Endothelial cell of umbilical vein (primary cell): ENCODE results near the gene UNC119. TPM values are rescaled to one million over a fixed set of nuclear protein-coding genes. Genes with fewer than 3 reads are reported as not detected.
A peak's percentile ranks its signal among the peaks of the same experiment; 100 is the strongest.

Source experiments
- BruUV-seq: library from RNA; stranded (reverse); fragments of 400-500 nt; replicated peaks from 2 replicates; lab custom pipeline; 2021; lab: Mats Ljungman, UMichigan
- CTCF ChIA-PET: fragments of 300-600, 350-600 bp; sonication (Branson Sonifier 250); formaldehyde crosslinking; loops from one replicate; lab custom pipeline; 2021; ENCODE audit warnings: antibody characterized with exemption, inconsistent platforms; lab: Charles Lee
- POLR2A ChIA-PET: fragments of 300-600, 350-600 bp; sonication (Branson Sonifier 250); formaldehyde crosslinking; loops from one replicate; lab custom pipeline; 2021; ENCODE audit warnings: antibody characterized with exemption, inconsistent platforms; lab: Charles Lee
- DNase-seq: peaks from one replicate; pipeline ENCODE4 v3.0.0-alpha.2; 2011; ENCODE audit warnings: low read depth, low spot score
- FAIRE-seq: peaks from 2 replicates; lab custom pipeline; 2011; peaks lifted over from hg19 to GRCh38; lab: Jason Lieb, UNC
- H2AFZ ChIP-seq: 2 replicates; pipeline ENCODE4 v1.6.0; 2012; ENCODE audit warnings: low read depth, low read length, control low read depth, inconsistent platforms
- H3K27ac ChIP-seq: 2 replicates; pipeline ENCODE4 v1.5.1; 2011; ENCODE audit warnings: low read depth, mild to moderate bottlenecking, control low read depth, low read length, moderate library complexity; ENCODE audit not compliant: insufficient read depth
- H3K27me3 ChIP-seq, 2 experiments: 2 replicates each; pipeline versions ENCODE4 v1.6.0 to v1.6.1; 2011; ENCODE audit warnings: low read length in 2 of 2, mixed read lengths in 1 of 2; ENCODE audit not compliant: control insufficient read depth in 2 of 2, insufficient read depth in 2 of 2
- H3K36me3 ChIP-seq, 2 experiments: 2 replicates in 1 of 2; 3 replicates in 1 of 2; pipeline ENCODE4 v1.5.1; 2011; ENCODE audit warnings: low read length in 2 of 2, mild to moderate bottlenecking in 1 of 2, moderate library complexity in 1 of 2; ENCODE audit not compliant: control insufficient read depth in 2 of 2, insufficient read depth in 2 of 2; ENCODE audit errors: extremely low read depth in 1 of 2
- H3K4me1 ChIP-seq: 3 replicates; pipeline ENCODE4 v1.5.1; 2011; ENCODE audit warnings: mild to moderate bottlenecking, low read length; ENCODE audit not compliant: control insufficient read depth, insufficient read depth; ENCODE audit errors: extremely low read depth
- H3K4me2 ChIP-seq: 2 replicates; pipeline ENCODE4 v1.6.1; 2011; ENCODE audit warnings: low read length, control low read depth, mixed read lengths; ENCODE audit not compliant: insufficient read depth
- H3K4me3 ChIP-seq, 3 experiments: fragments of 200-600 bp in 1 of 3; sonication (generic), shearing (Covaris generic) in 1 of 3; replicated peaks in 1 of 3; 2 replicates each; pipeline ENCODE4 v1.5.1; 2011 to 2016; ENCODE audit warnings: control low read depth in 3 of 3, low read length in 3 of 3, mild to moderate bottlenecking in 2 of 3, inconsistent platforms in 1 of 3, low read depth in 1 of 3, moderate library complexity in 1 of 3; ENCODE audit not compliant: insufficient read depth in 1 of 3
- H3K79me2 ChIP-seq: 2 replicates; pipeline ENCODE4 v1.6.0; 2012; ENCODE audit warnings: low read length, inconsistent platforms; ENCODE audit not compliant: control insufficient read depth, insufficient read depth
- H3K9ac ChIP-seq: replicated peaks from 2 replicates; pipeline ENCODE3; 2011; ENCODE audit warnings: low read length, control low read depth; ENCODE audit not compliant: insufficient read depth; ENCODE audit errors: extremely low read depth
- H3K9me1 ChIP-seq: replicated peaks from 3 replicates; pipeline ENCODE4 v1.6.0; 2011; ENCODE audit warnings: mild to moderate bottlenecking, low read length; ENCODE audit not compliant: control insufficient read depth, insufficient read depth; ENCODE audit errors: extremely low read depth
- H3K9me3 ChIP-seq: replicated peaks from 2 replicates; pipeline ENCODE4 v1.5.1; 2012; ENCODE audit warnings: low read length, inconsistent platforms; ENCODE audit not compliant: control insufficient read depth, insufficient read depth
- H4K20me1 ChIP-seq: replicated peaks from 2 replicates; pipeline ENCODE3; 2011; ENCODE audit warnings: mild to moderate bottlenecking, low read length; ENCODE audit not compliant: control insufficient read depth, insufficient read depth; ENCODE audit errors: extremely low read depth
- EZH2 ChIP-seq: IDR thresholded peaks from 2 replicates; pipeline ENCODE4 v1.6.1; 2012; ENCODE audit warnings: borderline replicate concordance, low read depth, mild to moderate bottlenecking, moderate library complexity, low read length, inconsistent platforms; ENCODE audit not compliant: severe bottlenecking
- FOS ChIP-seq: IDR thresholded peaks from 2 replicates; pipeline ENCODE4 v1.6.1; 2011; ENCODE audit warnings: mild to moderate bottlenecking, low read length, moderate library complexity, borderline replicate concordance; ENCODE audit not compliant: insufficient read depth
- GATA2 ChIP-seq: IDR thresholded peaks from 2 replicates; pipeline ENCODE4 v1.7.0; 2011; ENCODE audit warnings: low read depth, mild to moderate bottlenecking, moderate library complexity, mixed read lengths, low read length; ENCODE audit not compliant: insufficient read length, insufficient read depth
- JUN ChIP-seq: IDR thresholded peaks from 2 replicates; pipeline ENCODE4 v1.6.1; 2011; ENCODE audit warnings: borderline replicate concordance, low read depth; ENCODE audit not compliant: insufficient read length, insufficient read depth
- MYC ChIP-seq: IDR thresholded peaks from one replicate; pipeline ENCODE4 v1.6.1; 2011; ENCODE audit warnings: mild to moderate bottlenecking, low read depth, low read length
- POLR2A ChIP-seq: IDR thresholded peaks from 2 replicates; pipeline ENCODE4 v1.6.1; 2012; ENCODE audit warnings: low read depth, mild to moderate bottlenecking, control low read depth, low read length
- POLR2AphosphoS5 ChIP-seq: IDR thresholded peaks from 2 replicates; pipeline ENCODE4 v1.6.1; 2012; ENCODE audit warnings: low read depth, mild to moderate bottlenecking, control low read depth, low read length, moderate library complexity; ENCODE audit not compliant: insufficient read depth
- dilution Hi-C: fragments of 300-500 bp; cut with MboI; formaldehyde crosslinking; loops from one replicate; pipeline ENCODE4 v1.15.0; 2019; ENCODE audit warnings: low sequenced_read_pairs; ENCODE audit not compliant: extremely low pct_ligation_motif_present
- intact Hi-C: fragments of 100-400 bp; cut with micrococcal nuclease; formaldehyde crosslinking; loops from one replicate; pipeline ENCODE4 v1.10.0; 2022
- polyA plus RNA-seq, 4 experiments: library from polyadenylated mRNA; depleted of rRNA in 3 of 4; stranded (reverse) in 3 of 4; unstranded in 1 of 4; fragments of >200 nt; gene quantifications; 2 replicates each; pipeline versions ENCODE4 v1.2.1 to v1.2.3, GENCODE V29; 2011 to 2012; ENCODE audit warnings: missing spikeins in 1 of 4
- total RNA-seq: library from RNA; stranded (reverse); gene quantifications from 2 replicates; pipeline ENCODE4 v1.2.3, GENCODE V29; 2021
- TF ChIP-seq, protein P1 (sequence below): IDR thresholded peaks from 2 replicates; pipeline ENCODE4 v1.6.1; 2011; ENCODE audit not compliant: insufficient read depth, insufficient read length
- TF ChIP-seq, protein P2 (sequence below), 2 donors: IDR thresholded peaks; 1 replicate in 1 of 2; 2 replicates in 1 of 2; pipeline ENCODE4 v1.5.1; 2011; ENCODE audit warnings: low read length in 2 of 2, mild to moderate bottlenecking in 2 of 2, moderate library complexity in 2 of 2, control low read depth in 1 of 2, inconsistent platforms in 1 of 2, low read depth in 1 of 2; ENCODE audit not compliant: insufficient read depth in 1 of 2; ENCODE audit errors: extremely low read depth in 1 of 2

Gene UNC119
- total and polyA plus RNA-seq, 2 donors (not counting 3 experiments of a cell fraction or from before 2014, with no cell fraction given): 26.3 to 67.8 TPM

DNA sequence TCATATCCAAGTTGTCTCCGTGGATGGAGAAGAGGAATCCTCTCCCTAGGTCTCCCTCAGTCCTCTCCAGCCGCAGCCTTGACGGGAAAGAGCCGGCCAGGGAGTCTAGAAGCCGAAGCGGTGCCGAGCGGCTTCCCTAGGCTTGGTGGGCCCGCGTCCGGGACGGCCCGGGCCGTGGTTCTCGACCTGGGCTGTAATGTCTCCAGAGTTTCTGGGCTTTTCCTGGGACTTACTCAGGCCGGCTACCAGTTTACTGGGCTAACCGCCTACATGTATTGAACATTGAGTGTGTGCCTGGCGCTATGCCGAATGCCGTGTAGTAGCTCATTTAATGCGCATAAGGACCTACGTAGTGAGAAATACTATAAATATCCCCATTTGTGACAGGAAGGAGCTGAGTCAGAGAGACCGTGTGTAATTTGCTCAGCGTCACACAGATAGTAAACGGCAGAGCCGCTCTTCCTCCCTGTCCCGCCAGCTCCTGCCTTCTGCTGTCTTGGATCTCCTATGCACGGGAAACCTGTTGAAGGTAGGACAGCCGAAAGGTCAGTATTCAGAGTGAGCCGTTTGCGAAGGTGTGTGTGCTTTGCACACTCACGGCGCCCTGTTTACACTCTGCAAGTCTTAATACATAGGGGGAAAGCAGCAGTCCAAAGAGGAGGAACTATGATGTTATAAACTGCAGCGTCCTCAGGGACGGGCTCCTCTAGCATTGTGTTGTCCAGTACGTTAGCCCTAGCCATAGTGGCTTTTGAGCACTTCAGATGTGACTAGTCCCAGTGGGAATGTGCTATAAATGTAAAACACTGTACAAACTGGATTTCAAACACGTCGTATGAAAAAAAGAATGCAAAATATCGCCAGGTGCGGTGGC lies 47.1 kb upstream of the UNC119 start:
- peak overlapping the region; percentile 71 for H2AFZ ChIP-seq
- peak overlapping the region; percentile 94 for H3K9ac ChIP-seq
- dilution Hi-C loops (no loop called here), intact Hi-C loops (loop anchor here (1.0 to 2.0 kb wide), 2 partner anchors 23 to 51 kb away; partner anchors contain the start of gene ALDOC)
- no peaks in the 10 kb centered on the region for H3K9me3 ChIP-seq
- peak overlapping the region; percentile 95 for H3K27ac ChIP-seq
- H3K9me1 ChIP-seq: no peaks in the 10 kb centered on the region
- TSS peak; percentile 92 for BruUV-seq
- H3K27me3 ChIP-seq: no peaks in the 10 kb centered on the region
- ChIA-PET POLR2A (no interaction called here), CTCF (interaction anchor here (0.9 to 3.8 kb wide), 3 partner anchors 10 to 50 kb away, joined by 5 to 41 read pairs (median 6); no protein-coding TSS in a partner anchor)
- TF ChIP-seq JUN (peak; percentile 55), EZH2 (no peak), FOS (peak; percentile 72), GATA2 (no peak)
- H3K4me1 ChIP-seq: peaks cover 18% of the 10 kb centered on the region
- FAIRE-seq: peak; percentile 91
- DNase-seq: peak; percentile 87
- no peaks in the 10 kb centered on the region for H3K36me3 ChIP-seq
- peaks cover 14% of the 10 kb centered on the region for H3K79me2 ChIP-seq
- H3K4me2 ChIP-seq: peak overlapping the region; percentile 78
- no peaks in the 10 kb centered on the region for H4K20me1 ChIP-seq
- H3K4me3 ChIP-seq: peak overlapping the region; percentile 61 to 90 (median 68)

DNA sequence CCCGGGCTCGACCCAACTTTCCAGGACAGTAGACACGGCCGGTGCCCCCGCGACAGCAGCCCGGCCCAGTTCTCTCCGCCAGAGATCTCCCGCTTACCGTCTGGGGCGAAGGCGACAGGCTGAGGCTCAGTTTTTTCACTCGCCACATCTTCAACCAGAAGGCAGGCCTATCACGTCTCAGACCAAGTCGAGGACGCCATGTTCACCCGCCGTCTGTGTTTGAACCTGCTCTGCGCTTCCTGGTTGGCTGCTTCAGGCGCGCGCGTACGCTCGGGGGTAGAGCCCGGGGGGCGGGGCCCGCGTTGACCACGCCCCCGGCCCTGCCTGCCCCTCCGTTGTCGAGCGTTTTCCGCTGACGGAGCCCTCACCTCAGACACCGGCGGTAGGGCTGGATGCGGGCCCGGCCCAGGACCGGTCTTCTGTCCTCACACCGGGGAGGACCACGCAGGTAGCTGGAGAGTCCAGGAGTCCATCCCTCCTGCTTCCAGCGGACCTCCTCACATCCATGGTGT lies 46.4 kb upstream of the UNC119 start, which contains the start of gene SPAG5:
Gene SPAG5, minus strand, starts transcription at position 227 of the 512 bp plus-strand sequence. Its CDS starts 79 bp downstream, at position 148.
- POLR2A ChIA-PET: no interaction called here
- BruUV-seq: no TSS peak
- FAIRE-seq: peak; percentile 97

More for the DNA sequence above, 46.4 kb upstream of the UNC119 start, which contains the start of gene SPAG5:
- dilution Hi-C loops (no loop called here), intact Hi-C loops (loop anchor here (1.0 to 2.0 kb wide), 2 partner anchors 22 to 51 kb away; partner anchors contain the start of gene ALDOC)
- Histone ChIP-seq H3K36me3 (no peaks in the 10 kb centered on the region), H3K4me3 (peak within 1 kb of the TSS; percentile 61 to 90 (median 68)), H3K9me3 (no peaks in the 10 kb centered on the region), H3K27ac (peak within 1 kb of the TSS; percentile 95), H3K27me3 (no peaks in the 10 kb centered on the region), H3K9me1 (no peaks in the 10 kb centered on the region), H4K20me1 (no peaks in the 10 kb centered on the region), H3K79me2 (peaks cover 14% of the 10 kb centered on the region), H2AFZ (peak within 1 kb of the TSS; percentile 92), H3K9ac (peak within 1 kb of the TSS; percentile 94), H3K4me2 (peak within 1 kb of the TSS; percentile 78), H3K4me1 (peaks cover 18% of the 10 kb centered on the region)
- CTCF ChIA-PET: interaction anchor here (0.9 to 3.8 kb wide), 3 partner anchors 10 to 50 kb away, joined by 5 to 41 read pairs (median 6); no protein-coding TSS in a partner anchor
- TF ChIP-seq MYC: no peak
- TF ChIP-seq POLR2A: peak; percentile 77
- no peak for TF ChIP-seq GATA2
- TF ChIP-seq, protein P1, sequence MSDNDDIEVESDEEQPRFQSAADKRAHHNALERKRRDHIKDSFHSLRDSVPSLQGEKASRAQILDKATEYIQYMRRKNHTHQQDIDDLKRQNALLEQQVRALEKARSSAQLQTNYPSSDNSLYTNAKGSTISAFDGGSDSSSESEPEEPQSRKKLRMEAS: no peak
- no peak for TF ChIP-seq EZH2
- no peak for TF ChIP-seq JUN
- no peak for TF ChIP-seq FOS
- TF ChIP-seq, protein P2, sequence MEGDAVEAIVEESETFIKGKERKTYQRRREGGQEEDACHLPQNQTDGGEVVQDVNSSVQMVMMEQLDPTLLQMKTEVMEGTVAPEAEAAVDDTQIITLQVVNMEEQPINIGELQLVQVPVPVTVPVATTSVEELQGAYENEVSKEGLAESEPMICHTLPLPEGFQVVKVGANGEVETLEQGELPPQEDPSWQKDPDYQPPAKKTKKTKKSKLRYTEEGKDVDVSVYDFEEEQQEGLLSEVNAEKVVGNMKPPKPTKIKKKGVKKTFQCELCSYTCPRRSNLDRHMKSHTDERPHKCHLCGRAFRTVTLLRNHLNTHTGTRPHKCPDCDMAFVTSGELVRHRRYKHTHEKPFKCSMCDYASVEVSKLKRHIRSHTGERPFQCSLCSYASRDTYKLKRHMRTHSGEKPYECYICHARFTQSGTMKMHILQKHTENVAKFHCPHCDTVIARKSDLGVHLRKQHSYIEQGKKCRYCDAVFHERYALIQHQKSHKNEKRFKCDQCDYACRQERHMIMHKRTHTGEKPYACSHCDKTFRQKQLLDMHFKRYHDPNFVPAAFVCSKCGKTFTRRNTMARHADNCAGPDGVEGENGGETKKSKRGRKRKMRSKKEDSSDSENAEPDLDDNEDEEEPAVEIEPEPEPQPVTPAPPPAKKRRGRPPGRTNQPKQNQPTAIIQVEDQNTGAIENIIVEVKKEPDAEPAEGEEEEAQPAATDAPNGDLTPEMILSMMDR (IDR thresholded peaks at IDR 0.05; ENCODE audit: extremely low read depth in 1 of 2, insufficient read depth in 1 of 2, low read depth in 1 of 2, low read length in 2 of 2): no peak
- peak; percentile 62 for TF ChIP-seq POLR2AphosphoS5
- peak; percentile 97 for DNase-seq
